Activated naive CD4-positive, alpha-beta T cell treated with anti-CD3 and anti-CD28 coated beads for 36 hours (primary cell): ENCODE measurements around the gene MYT1. TPM values are rescaled to one million over a fixed set of nuclear protein-coding genes. Genes with fewer than 3 reads are reported as not detected.

Source experiments
- CTCF ChIA-PET: fragments of 350-600 bp; sonication (Branson Sonifier 250); formaldehyde crosslinking; loops from one replicate; lab custom pipeline; 2021; ENCODE audit warnings: antibody characterized with exemption; lab: Charles Lee
- DNase-seq: peaks from one replicate; pipeline ENCODE4 v3.0.0-alpha.2; 2020
- H3K27ac Mint-ChIP-seq: one replicate; pipeline ENCODE4 v1.8.0; 2021; ENCODE audit warnings: mild to moderate bottlenecking, mixed read lengths
- H3K27me3 Mint-ChIP-seq: one replicate; pipeline ENCODE4 v1.8.0; 2021; ENCODE audit warnings: low read depth, mixed read lengths
- H3K36me3 Mint-ChIP-seq: one replicate; pipeline ENCODE4 v1.8.0; 2021; ENCODE audit warnings: low read depth, mixed read lengths
- H3K4me1 Mint-ChIP-seq: one replicate; pipeline ENCODE4 v1.8.0; 2021; ENCODE audit warnings: low read depth, mixed read lengths
- H3K4me3 Mint-ChIP-seq: one replicate; pipeline ENCODE4 v1.8.0; 2021; ENCODE audit warnings: mild to moderate bottlenecking, moderate library complexity, mixed read lengths
- H3K9me3 Mint-ChIP-seq: one replicate; pipeline ENCODE4 v1.8.0; 2021; ENCODE audit warnings: mixed read lengths
- intact Hi-C: fragments of 100-400 bp; cut with micrococcal nuclease; formaldehyde crosslinking; loops from one replicate; pipeline ENCODE4 v1.15.1; 2023
- total RNA-seq, 2 experiments: library from RNA; stranded (reverse); gene quantifications; one replicate each; pipeline ENCODE4 v1.2.3, GENCODE V29; 2021

The MYT1 gene
- total RNA-seq, 2 experiments from 2014 or later = 0.05 TPM

- CTCF ChIA-PET = no interaction called here
- Mint-ChIP-seq H3K4me3 (no peak overlapping the region), H3K27me3 (no peaks in the 10 kb centered on the region), H3K27ac (no peak overlapping the region), H3K4me1 (no peaks in the 10 kb centered on the region), H3K9me3 (no peaks in the 10 kb centered on the region), H3K36me3 (no peaks in the 10 kb centered on the region)
- intact Hi-C loops = no loop called here
- DNase-seq = no peak
Observed at GRCh38 chr20:64240243-64241015, 76.2 kb downstream of the MYT1 start.

GRCh38 chr20:64241061-64241460 lies 76.8 kb downstream of the MYT1 start:
- no peaks in the 10 kb centered on the region for H3K9me3 Mint-ChIP-seq
- no peak for DNase-seq
- no peaks in the 10 kb centered on the region for H3K4me1 Mint-ChIP-seq
- intact Hi-C loops = no loop called here
- H3K27ac Mint-ChIP-seq = no peak overlapping the region
- H3K36me3 Mint-ChIP-seq = no peaks in the 10 kb centered on the region
- CTCF ChIA-PET = no interaction called here
- no peak overlapping the region for H3K4me3 Mint-ChIP-seq
- peaks cover 3% of the 10 kb centered on the region for H3K27me3 Mint-ChIP-seq

DNA sequence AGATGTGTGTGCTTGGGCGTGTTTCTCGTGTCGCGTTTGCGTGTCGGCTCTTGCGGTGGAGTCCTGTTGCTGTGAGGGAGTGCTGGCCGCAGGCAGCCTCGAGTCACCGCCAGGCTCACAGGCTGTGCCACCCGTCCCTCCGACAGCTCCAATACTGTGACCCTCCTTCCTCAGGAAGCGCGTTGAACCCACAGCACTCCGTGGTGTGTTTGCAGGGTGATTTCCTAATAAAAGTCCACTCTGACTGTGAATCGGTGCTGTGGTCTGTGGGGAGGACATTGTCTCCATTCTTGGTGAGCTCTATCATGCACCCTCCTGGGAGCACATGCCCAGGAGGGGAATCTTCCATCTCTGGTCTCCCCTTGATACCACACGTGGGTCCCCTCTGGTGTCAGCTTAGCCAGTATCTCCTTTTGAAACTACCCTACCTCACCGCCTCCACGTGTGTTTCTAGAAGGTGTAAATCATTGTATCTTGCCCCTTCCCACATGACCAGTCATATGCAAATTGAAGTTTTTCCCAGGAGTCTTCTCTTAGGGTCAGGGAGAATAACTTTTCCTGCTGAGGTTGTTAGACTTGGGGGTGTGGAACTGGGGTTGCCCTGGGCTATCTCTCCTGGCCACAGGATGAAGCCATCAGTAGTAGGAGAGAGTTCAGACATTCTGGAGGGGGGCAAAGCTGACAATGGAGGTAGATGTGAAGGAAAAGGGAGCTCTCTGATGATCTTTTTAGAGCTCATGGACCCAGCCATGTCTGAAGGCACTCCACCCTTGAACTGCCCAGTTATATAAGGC lies 77.9 kb downstream of the MYT1 start:
- Mint-ChIP-seq H3K27ac (no peak overlapping the region), H3K36me3 (no peaks in the 10 kb centered on the region), H3K4me3 (no peak overlapping the region), H3K4me1 (no peaks in the 10 kb centered on the region), H3K9me3 (no peaks in the 10 kb centered on the region), H3K27me3 (peaks cover 5% of the 10 kb centered on the region)
- no peak for DNase-seq
- CTCF ChIA-PET = interaction anchor here (0.7 kb wide), 1 partner anchor 498 kb away, joined by 3 read pairs; no protein-coding TSS in a partner anchor
- intact Hi-C loops = no loop called here

GRCh38 chr20:64242797-64243475 lies 78.7 kb downstream of the MYT1 start:
- Mint-ChIP-seq H3K27me3 (peaks cover 5% of the 10 kb centered on the region), H3K36me3 (no peaks in the 10 kb centered on the region), H3K9me3 (no peaks in the 10 kb centered on the region), H3K4me3 (no peak overlapping the region), H3K4me1 (no peaks in the 10 kb centered on the region), H3K27ac (no peak overlapping the region)
- intact Hi-C loops = no loop called here
- DNase-seq = no peak
- CTCF ChIA-PET = interaction anchor here (0.7 kb wide), 1 partner anchor 498 kb away, joined by 3 read pairs; no protein-coding TSS in a partner anchor

GRCh38 chr20:64244281-64244805 lies 80.1 kb downstream of the MYT1 start:
- intact Hi-C loops = no loop called here
- no peaks in the 10 kb centered on the region for H3K9me3 Mint-ChIP-seq

DNA sequence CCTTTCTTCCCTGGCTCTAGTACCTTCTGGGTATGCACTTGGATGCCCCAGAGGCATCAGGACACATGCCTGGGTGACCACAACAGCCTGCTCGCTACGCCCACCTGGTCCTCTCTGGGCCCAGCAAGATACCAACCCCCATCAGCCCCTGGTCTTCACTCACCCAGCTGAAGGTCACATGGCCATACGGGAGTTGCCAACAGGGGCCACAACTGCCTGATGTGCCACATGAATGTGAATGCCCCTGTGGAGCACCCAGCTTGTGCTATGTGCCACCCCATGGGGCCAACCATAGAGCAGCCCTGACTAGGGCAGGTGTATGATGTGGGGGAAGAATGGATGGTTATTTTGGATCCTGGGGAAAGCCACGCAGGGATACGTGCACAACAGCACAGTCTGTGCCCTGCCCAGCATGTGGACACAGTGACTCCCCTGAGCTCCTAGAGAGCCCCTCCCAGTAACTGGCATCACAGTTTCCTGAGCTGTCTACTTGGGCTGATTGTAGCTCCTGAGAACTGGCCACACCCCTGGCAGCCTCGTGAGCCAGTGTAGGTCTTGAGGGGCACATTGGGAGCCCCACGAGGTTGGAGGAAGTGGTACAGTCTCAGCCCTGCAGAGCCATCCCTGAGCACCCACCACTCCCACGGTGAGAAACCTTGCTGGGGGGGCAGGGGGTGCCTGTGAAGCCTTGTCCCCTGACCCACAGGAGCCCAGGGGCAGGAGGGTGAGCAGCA lies 80.8 kb downstream of the MYT1 start:
- peaks cover 5% of the 10 kb centered on the region for H3K27me3 Mint-ChIP-seq
- peak; percentile 2 for DNase-seq
- no peak overlapping the region for H3K4me3 Mint-ChIP-seq
- no peak overlapping the region for H3K27ac Mint-ChIP-seq
- no peaks in the 10 kb centered on the region for H3K36me3 Mint-ChIP-seq
- no peaks in the 10 kb centered on the region for H3K9me3 Mint-ChIP-seq
- CTCF ChIA-PET = no interaction called here
- intact Hi-C loops = no loop called here
- no peaks in the 10 kb centered on the region for H3K4me1 Mint-ChIP-seq

More at GRCh38 chr20:64244281-64244805, 80.1 kb downstream of the MYT1 start:
- Mint-ChIP-seq H3K36me3 (no peaks in the 10 kb centered on the region), H3K4me1 (no peaks in the 10 kb centered on the region), H3K27me3 (peaks cover 5% of the 10 kb centered on the region), H3K4me3 (no peak overlapping the region), H3K27ac (no peak overlapping the region)
- CTCF ChIA-PET = no interaction called here
- DNase-seq = no peak

- no peak overlapping the region for H3K27ac Mint-ChIP-seq
- DNase-seq = no peak
- intact Hi-C loops = no loop called here
- H3K36me3 Mint-ChIP-seq = no peaks in the 10 kb centered on the region
- no peaks in the 10 kb centered on the region for H3K9me3 Mint-ChIP-seq
- CTCF ChIA-PET = no interaction called here
- H3K27me3 Mint-ChIP-seq = peaks cover 8% of the 10 kb centered on the region
- no peak overlapping the region for H3K4me3 Mint-ChIP-seq
- H3K4me1 Mint-ChIP-seq = no peaks in the 10 kb centered on the region
Observed at GRCh38 chr20:64245746-64246595, 81.7 kb downstream of the MYT1 start.

GRCh38 chr20:64246616-64247306 lies 82.5 kb downstream of the MYT1 start:
- intact Hi-C loops = no loop called here
- no peaks in the 10 kb centered on the region for H3K36me3 Mint-ChIP-seq
- peaks cover 8% of the 10 kb centered on the region for H3K27me3 Mint-ChIP-seq
- DNase-seq = peak; percentile 2
- H3K4me3 Mint-ChIP-seq = no peak overlapping the region
- no peak overlapping the region for H3K27ac Mint-ChIP-seq
- H3K4me1 Mint-ChIP-seq = no peaks in the 10 kb centered on the region
- CTCF ChIA-PET = no interaction called here
- no peaks in the 10 kb centered on the region for H3K9me3 Mint-ChIP-seq

- DNase-seq = no peak
- Mint-ChIP-seq H3K9me3 (no peaks in the 10 kb centered on the region), H3K4me1 (no peaks in the 10 kb centered on the region), H3K4me3 (no peak overlapping the region), H3K27ac (no peak overlapping the region), H3K36me3 (no peaks in the 10 kb centered on the region), H3K27me3 (peaks cover 10% of the 10 kb centered on the region)
- intact Hi-C loops = no loop called here
- CTCF ChIA-PET = no interaction called here
Observed at GRCh38 chr20:64247307-64247618, 83.0 kb downstream of the MYT1 start.

DNA sequence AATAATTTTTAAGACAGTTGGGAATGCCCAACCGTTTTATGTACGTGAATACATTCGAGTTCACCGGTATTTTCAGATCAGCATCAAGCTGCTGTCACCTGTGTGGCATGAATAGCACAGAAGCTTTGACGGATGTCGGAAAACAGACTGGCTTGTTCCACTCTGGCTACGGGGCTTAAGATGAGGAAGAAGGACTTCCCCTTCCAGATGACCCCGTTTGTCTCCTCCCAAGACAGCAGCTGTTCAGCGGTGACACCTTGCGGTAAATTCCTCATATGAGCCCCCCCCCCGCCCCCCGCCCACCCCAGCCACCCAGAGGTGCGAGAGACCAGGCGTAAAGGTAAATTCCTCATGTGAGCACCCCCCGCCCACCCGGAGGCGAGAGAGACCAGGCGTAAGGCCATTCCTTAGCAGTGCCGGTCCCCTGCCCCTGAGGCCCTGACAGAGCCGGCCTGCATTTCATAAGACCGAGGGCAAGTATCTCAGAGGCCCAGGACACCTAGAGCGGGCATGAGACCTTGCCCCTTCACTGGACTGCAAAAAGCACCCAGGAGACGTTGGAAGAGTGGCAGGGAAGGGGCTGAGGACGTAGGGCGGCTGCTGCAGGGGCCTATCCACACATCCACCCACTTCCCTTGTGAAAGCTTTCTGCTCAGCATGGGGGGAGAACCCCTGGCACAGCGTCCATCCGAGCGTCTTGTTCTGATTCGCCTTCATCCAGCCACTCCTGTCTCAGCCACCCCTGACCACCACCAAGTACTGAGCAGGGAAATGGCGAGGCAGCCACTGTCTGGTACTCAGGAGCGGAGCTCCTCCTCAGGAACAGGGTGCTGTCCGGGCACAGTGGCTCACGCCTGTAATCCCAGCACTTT lies 84.0 kb downstream of the MYT1 start:
- Mint-ChIP-seq H3K4me3 (no peak overlapping the region), H3K36me3 (no peaks in the 10 kb centered on the region), H3K9me3 (no peaks in the 10 kb centered on the region), H3K4me1 (no peaks in the 10 kb centered on the region), H3K27me3 (peaks cover 10% of the 10 kb centered on the region), H3K27ac (no peak overlapping the region)
- peak; percentile 1 for DNase-seq
- CTCF ChIA-PET = no interaction called here
- intact Hi-C loops = no loop called here
